Neural crest cell (in vitro differentiated cells): Measurements from ENCODE around the gene APBA1. TPM values are rescaled to one million over a fixed set of nuclear protein-coding genes. Genes with fewer than 3 reads are reported as not detected.

ENCODE experiments used
- DNase-seq: peaks from one replicate; pipeline ENCODE4 v3.0.0; 2021; ENCODE audit warnings: low read depth, mixed read lengths, low spot score
- H3K27ac Mint-ChIP-seq: one replicate; pipeline ENCODE4 v1.8.0; 2021; ENCODE audit warnings: mild to moderate bottlenecking, mixed read lengths; ENCODE audit not compliant: unreplicated experiment
- H3K27me3 Mint-ChIP-seq: 2 replicates; pipeline ENCODE4 v1.8.0; 2021; ENCODE audit warnings: low read depth, mild to moderate bottlenecking, mixed read lengths
- H3K36me3 Mint-ChIP-seq: 2 replicates; pipeline ENCODE4 v1.8.0; 2021; ENCODE audit warnings: low read depth, mild to moderate bottlenecking, mixed read lengths
- H3K4me1 Mint-ChIP-seq: 2 replicates; pipeline ENCODE4 v1.8.0; 2021; ENCODE audit warnings: mixed read lengths
- H3K4me3 Mint-ChIP-seq: one replicate; pipeline ENCODE4 v1.8.0; 2021; ENCODE audit warnings: mild to moderate bottlenecking, mixed read lengths
- H3K9me3 Mint-ChIP-seq: 2 replicates; pipeline ENCODE4 v1.8.0; 2021; ENCODE audit warnings: mixed read lengths
- CTCF ChIP-seq: fragments of 200-600 bp; sonication (generic); conservative IDR thresholded peaks from 2 replicates; pipeline ENCODE4 v1.5.0; 2021; ENCODE audit warnings: antibody characterized with exemption, mild to moderate bottlenecking
- total RNA-seq: library from RNA; stranded (reverse); gene quantifications from 2 replicates; pipeline ENCODE4 v1.2.1, GENCODE V29; 2021

APBA1 gene
- total RNA-seq, 1 donor from 2014 or later = 3.7 TPM

DNA sequence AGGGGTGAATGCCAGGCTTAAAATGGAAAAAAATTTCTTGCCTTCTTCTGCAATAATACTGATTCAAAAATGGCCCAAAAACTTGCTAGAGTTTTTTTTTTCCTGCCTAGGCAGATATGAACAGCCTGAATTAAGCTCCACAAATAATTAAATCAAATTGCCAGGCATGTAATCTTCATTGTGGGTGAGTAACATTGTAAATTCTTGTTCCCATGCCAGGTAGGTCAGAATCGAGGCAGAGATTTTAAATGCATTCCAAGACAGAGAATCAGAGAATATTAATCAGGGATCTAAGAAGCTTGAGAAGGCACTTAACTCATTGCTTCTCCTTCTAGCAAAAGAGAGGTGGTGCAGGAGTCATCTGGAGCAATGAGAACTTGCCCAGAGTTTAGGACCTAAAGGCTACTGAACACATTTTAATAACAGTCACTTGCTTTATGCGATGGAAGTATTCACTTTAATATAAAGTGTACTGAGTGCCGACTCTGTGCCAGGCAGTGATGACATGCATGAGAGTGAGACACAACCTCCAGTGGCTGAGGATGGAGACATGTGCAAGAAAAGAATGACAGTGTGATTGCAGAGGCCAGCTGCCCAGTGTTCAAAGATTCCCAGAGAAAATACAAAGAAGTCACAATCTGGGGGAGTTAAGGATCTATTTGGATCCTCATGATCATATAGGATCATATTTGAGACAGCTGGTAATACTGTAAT lies 102.3 kb downstream of the APBA1 start:
- no peak for DNase-seq
- no peak overlapping the region for H3K27ac Mint-ChIP-seq
- H3K36me3 Mint-ChIP-seq = no peaks in the 10 kb centered on the region
- no peak for TF ChIP-seq CTCF
- no peaks in the 10 kb centered on the region for H3K9me3 Mint-ChIP-seq
- H3K27me3 Mint-ChIP-seq = no peaks in the 10 kb centered on the region
- no peak overlapping the region for H3K4me3 Mint-ChIP-seq
- H3K4me1 Mint-ChIP-seq = peaks cover 7% of the 10 kb centered on the region

- no peaks in the 10 kb centered on the region for H3K36me3 Mint-ChIP-seq
- H3K27ac Mint-ChIP-seq = no peak overlapping the region
- no peak for TF ChIP-seq CTCF
- H3K27me3 Mint-ChIP-seq = no peaks in the 10 kb centered on the region
- no peak overlapping the region for H3K4me3 Mint-ChIP-seq
- H3K4me1 Mint-ChIP-seq = no peaks in the 10 kb centered on the region
- no peak for DNase-seq
- H3K9me3 Mint-ChIP-seq = no peaks in the 10 kb centered on the region
These were observed 107.6 kb downstream of the APBA1 start for GRCh38 chr9:69564557-69564956.

GRCh38 chr9:69559126-69559525 lies 113.0 kb downstream of the APBA1 start:
- H3K27me3 Mint-ChIP-seq = no peaks in the 10 kb centered on the region
- no peaks in the 10 kb centered on the region for H3K4me1 Mint-ChIP-seq
- no peak overlapping the region for H3K4me3 Mint-ChIP-seq
- H3K27ac Mint-ChIP-seq = no peak overlapping the region
- no peak for DNase-seq
- no peaks in the 10 kb centered on the region for H3K9me3 Mint-ChIP-seq
- TF ChIP-seq CTCF = no peak
- H3K36me3 Mint-ChIP-seq = no peaks in the 10 kb centered on the region

DNA sequence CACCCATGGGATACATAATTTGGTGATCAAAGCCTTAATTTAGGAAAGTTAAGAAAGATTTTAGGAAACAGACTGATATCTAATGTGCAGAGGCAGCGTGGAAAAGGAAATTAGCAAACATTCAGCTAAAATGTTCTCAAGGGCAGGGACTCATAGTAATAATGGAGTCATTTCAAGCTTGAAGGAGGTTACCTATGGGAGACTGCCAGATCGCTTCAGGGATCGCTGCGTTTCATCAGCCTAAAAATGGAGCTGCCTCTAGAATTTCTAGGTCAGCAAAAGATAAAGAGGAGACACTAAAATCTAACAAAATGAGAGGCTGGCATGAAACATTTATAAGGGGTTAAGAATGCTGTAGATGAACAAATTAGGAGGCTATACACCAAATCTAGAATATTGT lies 115.5 kb downstream of the APBA1 start:
- no peaks in the 10 kb centered on the region for H3K9me3 Mint-ChIP-seq
- TF ChIP-seq CTCF = no peak
- no peak overlapping the region for H3K27ac Mint-ChIP-seq
- H3K4me3 Mint-ChIP-seq = no peak overlapping the region
- no peak for DNase-seq
- H3K27me3 Mint-ChIP-seq = no peaks in the 10 kb centered on the region
- no peaks in the 10 kb centered on the region for H3K36me3 Mint-ChIP-seq
- H3K4me1 Mint-ChIP-seq = no peaks in the 10 kb centered on the region

- Mint-ChIP-seq H3K27ac (no peak overlapping the region), H3K36me3 (no peaks in the 10 kb centered on the region), H3K4me1 (no peaks in the 10 kb centered on the region), H3K4me3 (no peak overlapping the region), H3K9me3 (no peaks in the 10 kb centered on the region), H3K27me3 (no peaks in the 10 kb centered on the region)
- DNase-seq = no peak
- TF ChIP-seq CTCF = no peak
These were observed 116.4 kb downstream of the APBA1 start for GRCh38 chr9:69555802-69556201.
